Thoracic aorta (tissue), 2 donors: ENCODE data around the gene KRT24. TPM values are rescaled to one million over a fixed set of nuclear protein-coding genes. Genes with fewer than 3 reads are reported as not detected.

Experiments
- ATAC-seq: fragments of 150-250 bp; one replicate; pipeline ENCODE4 v1.8.0; 2017; ENCODE audit warnings: low read depth; ENCODE audit not compliant: insufficient number of reproducible peaks, low FRiP score
- DNase-seq: peaks from one replicate; pipeline ENCODE4 v3.0.0-alpha.2; 2020; ENCODE audit warnings: low spot score
- H3K27ac ChIP-seq, 2 donors: fragments of 200-600 bp; sonication (generic); 1 replicate in 1 of 2; 2 replicates in 1 of 2; pipeline ENCODE4 v1.5.1; 2016; ENCODE audit warnings: mild to moderate bottlenecking in 2 of 2, moderate library complexity in 2 of 2
- H3K27me3 ChIP-seq: fragments of 200-600 bp; sonication (generic); replicated peaks from 2 replicates; pipeline ENCODE4 v1.6.0; 2016; ENCODE audit warnings: mild to moderate bottlenecking; ENCODE audit not compliant: insufficient read depth
- H3K36me3 ChIP-seq: fragments of 200-600 bp; sonication (generic); one replicate; pipeline ENCODE4 v1.5.1; 2016
- H3K4me1 ChIP-seq, 2 donors: fragments of 200-600 bp; sonication (generic); 1 replicate in 1 of 2; 2 replicates in 1 of 2; pipeline versions ENCODE4 v1.5.1 to v1.6.0; 2016; ENCODE audit warnings: low read depth in 2 of 2, mild to moderate bottlenecking in 1 of 2; ENCODE audit not compliant: control insufficient read depth in 1 of 2
- H3K4me3 ChIP-seq: fragments of 200-600 bp; sonication (generic); 2 replicates; pipeline ENCODE4 v1.5.1; 2016; ENCODE audit warnings: mild to moderate bottlenecking
- H3K9me3 ChIP-seq: fragments of 200-600 bp; sonication (generic); 2 replicates; pipeline ENCODE4 v1.5.1; 2016
- CTCF ChIP-seq: fragments of 200-600 bp; sonication (generic); IDR thresholded peaks from one replicate; pipeline ENCODE4 v1.5.1; 2019; ENCODE audit warnings: antibody characterized with exemption
- total RNA-seq, 2 donors: library from RNA; depleted of rRNA; stranded (reverse); fragments of >200 nt; gene quantifications; one replicate each; pipeline versions ENCODE4 v1.1.0 to v1.2.3, GENCODE V29; 2016

The KRT24 gene
- total RNA-seq, 2 donors from 2014 or later: not detected

GRCh38 chr17:40707745-40708144 is 4.2 kb upstream of the KRT24 start:
- H3K27ac ChIP-seq: no peak overlapping the region
- no peaks in the 10 kb centered on the region for H3K9me3 ChIP-seq
- H3K27me3 ChIP-seq: no peaks in the 10 kb centered on the region
- no peak overlapping the region for H3K4me3 ChIP-seq
- peak; percentile 20 for ATAC-seq
- H3K36me3 ChIP-seq: no peaks in the 10 kb centered on the region
- DNase-seq: no peak
- H3K4me1 ChIP-seq: no peaks in the 10 kb centered on the region
- no peak for TF ChIP-seq CTCF

GRCh38 chr17:40705584-40705983 is 2.0 kb upstream of the KRT24 start:
- Histone ChIP-seq H3K36me3 (no peaks in the 10 kb centered on the region), H3K4me3 (no peak overlapping the region), H3K4me1 (no peaks in the 10 kb centered on the region), H3K27ac (no peak overlapping the region), H3K27me3 (no peaks in the 10 kb centered on the region), H3K9me3 (no peaks in the 10 kb centered on the region)
- no peak for TF ChIP-seq CTCF
- no peak for ATAC-seq
- no peak for DNase-seq

GRCh38 chr17:40702271-40702670 is 1.3 kb downstream of the KRT24 start:
- DNase-seq (no peak), ATAC-seq (no peak)
- Histone ChIP-seq H3K36me3 (no peaks in the 10 kb centered on the region), H3K27me3 (no peaks in the 10 kb centered on the region), H3K4me3 (no peak overlapping the region), H3K4me1 (no peaks in the 10 kb centered on the region), H3K9me3 (no peaks in the 10 kb centered on the region), H3K27ac (no peak overlapping the region)
- TF ChIP-seq CTCF: no peak

GRCh38 chr17:40699853-40700252 is 3.7 kb downstream of the KRT24 start:
- ATAC-seq (no peak), DNase-seq (no peak)
- H3K4me3 ChIP-seq: no peak overlapping the region
- H3K27me3 ChIP-seq: no peaks in the 10 kb centered on the region
- no peak overlapping the region for H3K27ac ChIP-seq
- TF ChIP-seq CTCF: no peak
- no peaks in the 10 kb centered on the region for H3K9me3 ChIP-seq
- H3K4me1 ChIP-seq: no peaks in the 10 kb centered on the region
- no peaks in the 10 kb centered on the region for H3K36me3 ChIP-seq

GRCh38 chr17:40699371-40699770 is 4.2 kb downstream of the KRT24 start:
- no peak for TF ChIP-seq CTCF
- H3K9me3 ChIP-seq: no peaks in the 10 kb centered on the region
- no peak overlapping the region for H3K4me3 ChIP-seq
- ATAC-seq (no peak), DNase-seq (no peak)
- H3K36me3 ChIP-seq: no peaks in the 10 kb centered on the region
- H3K4me1 ChIP-seq: no peaks in the 10 kb centered on the region
- no peak overlapping the region for H3K27ac ChIP-seq
- H3K27me3 ChIP-seq: no peaks in the 10 kb centered on the region
